Panc1 (cell line): ENCODE results near the gene XYLT1. TPM values are rescaled to one million over a fixed set of nuclear protein-coding genes. Genes with fewer than 3 reads are reported as not detected.

Experiments used
- ATAC-seq: fragments of 200-7000 bp; cut with Tn5 transposase; 2 replicates; pipeline ENCODE4 v1.9.1; 2020; ENCODE audit warnings: mild to moderate bottlenecking, moderate library complexity
- BruUV-seq: library from RNA; stranded (reverse); fragments of 400-500 nt; replicated peaks from 2 replicates; lab custom pipeline; 2021; lab: Mats Ljungman, UMichigan
- CTCF ChIA-PET: fragments of 300-600 bp; sonication (Branson Sonifier 250); formaldehyde crosslinking; loops from one replicate; lab custom pipeline; 2022; ENCODE audit warnings: antibody characterized with exemption; lab: Charles Lee
- POLR2A ChIA-PET: fragments of 300-600 bp; sonication (Branson Sonifier 250); formaldehyde crosslinking; loops from one replicate; lab custom pipeline; 2022; ENCODE audit warnings: antibody characterized with exemption; lab: Charles Lee
- DNase-seq: peaks from one replicate; pipeline ENCODE4 v3.0.0-alpha.2; 2010; ENCODE audit warnings: low read depth, low spot score
- H3K27ac ChIP-seq: 2 replicates; pipeline ENCODE4 v1.5.1; 2011; ENCODE audit warnings: mild to moderate bottlenecking, low read length, inconsistent platforms
- H3K27me3 ChIP-seq: fragments of 200-500 bp; sonication (Bioruptor generic); 2 replicates; pipeline ENCODE4 v1.6.0; 2014; ENCODE audit warnings: low read length, inconsistent platforms; ENCODE audit not compliant: control insufficient read depth, insufficient read depth
- H3K36me3 ChIP-seq: fragments of 200-500 bp; sonication (Bioruptor generic); 2 replicates; pipeline ENCODE4 v1.5.1; 2014; ENCODE audit warnings: inconsistent platforms, mild to moderate bottlenecking, low read length, moderate library complexity; ENCODE audit not compliant: control insufficient read depth, insufficient read depth
- H3K4me1 ChIP-seq: 2 replicates; pipeline ENCODE4 v1.5.1; 2011; ENCODE audit warnings: inconsistent platforms, mild to moderate bottlenecking, low read length, moderate library complexity; ENCODE audit not compliant: control insufficient read depth, insufficient read depth
- H3K4me3 ChIP-seq, 2 experiments: 2 replicates each; pipeline ENCODE4 v1.5.1; 2011 to 2012; ENCODE audit warnings: low read depth in 2 of 2, low read length in 2 of 2, mild to moderate bottlenecking in 2 of 2, inconsistent platforms in 1 of 2, moderate library complexity in 1 of 2
- H3K9me3 ChIP-seq: fragments of 200-500 bp; sonication (Bioruptor generic); 2 replicates; pipeline ENCODE4 v1.5.1; 2014; ENCODE audit warnings: low read depth, mild to moderate bottlenecking, inconsistent platforms, low read length, moderate library complexity; ENCODE audit not compliant: control insufficient read depth, insufficient read depth
- CTCF ChIP-seq: fragments of 450-650 bp; IDR thresholded peaks from 2 replicates; pipeline ENCODE4 v1.5.1; 2017; ENCODE audit warnings: mild to moderate bottlenecking
- POLR2AphosphoS5 ChIP-seq: IDR thresholded peaks from 2 replicates; pipeline ENCODE4 v1.6.1; 2012; ENCODE audit warnings: mild to moderate bottlenecking, low read depth, low read length, moderate library complexity
- REST ChIP-seq, 2 experiments: IDR thresholded peaks; 2 replicates each; pipeline ENCODE4 v1.6.1; 2011 to 2012; ENCODE audit warnings: low read depth in 2 of 2, control low read depth in 1 of 2, low read length in 1 of 2, mild to moderate bottlenecking in 1 of 2, moderate library complexity in 1 of 2; ENCODE audit not compliant: insufficient read depth in 1 of 2
- SIN3A ChIP-seq: IDR thresholded peaks from 2 replicates; pipeline ENCODE4 v1.6.1; 2012; ENCODE audit warnings: low read depth, mild to moderate bottlenecking, low read length, moderate library complexity, borderline replicate concordance; ENCODE audit not compliant: insufficient read depth
- TCF7L2 ChIP-seq: IDR thresholded peaks from 2 replicates; pipeline ENCODE4 v1.6.1; 2011; ENCODE audit warnings: mild to moderate bottlenecking, low read depth, low read length, inconsistent platforms
- in situ Hi-C: cut with HindIII; loops from 2 replicates; pipeline ENCODE4 v1.10.0; 2016; ENCODE audit warnings: low sequenced_read_pairs, low pct_unique_long_range_greater_than_20kb
- intact Hi-C: fragments of 100-400 bp; cut with micrococcal nuclease; formaldehyde crosslinking; loops from one replicate; pipeline ENCODE4 v1.10.0; 2022; ENCODE audit not compliant: unreplicated experiment
- total RNA-seq: library from RNA; stranded (reverse); gene quantifications from one replicate; pipeline ENCODE4 v1.2.1, GENCODE V29; 2021; ENCODE audit not compliant: unreplicated experiment

XYLT1 gene
- total RNA-seq, 1 experiment from 2014 or later: 0.62 TPM

GRCh38 chr16:17204206-17204605, 266.6 kb downstream of the XYLT1 start:
- Histone ChIP-seq H3K27ac (no peak overlapping the region), H3K4me3 (no peak overlapping the region), H3K9me3 (no peaks in the 10 kb centered on the region), H3K36me3 (no peaks in the 10 kb centered on the region), H3K27me3 (peaks cover 3% of the 10 kb centered on the region; the same call in 1 of the 2 replicates), H3K4me1 (no peaks in the 10 kb centered on the region)
- no TSS peak for BruUV-seq
- POLR2A ChIA-PET: interaction anchor here (0.6 kb wide), 1 partner anchor 69 kb away, joined by 12 read pairs; no protein-coding TSS in a partner anchor
- TF ChIP-seq SIN3A (no peak), TCF7L2 (no peak), CTCF (no peak), REST (IDR thresholded peaks at IDR 0.05; ENCODE audit: insufficient read depth in 1 of 2, low read depth in 2 of 2, low read length in 1 of 2) (no peak), POLR2AphosphoS5 (no peak)
- intact Hi-C loops: no loop called here
- in situ Hi-C loops: no loop called here
- DNase-seq (no peak), ATAC-seq (no peak)
- CTCF ChIA-PET: no interaction called here

GRCh38 chr16:17203424-17203823, 267.3 kb downstream of the XYLT1 start:
- ChIA-PET CTCF (no interaction called here), POLR2A (no interaction called here)
- no peaks in the 10 kb centered on the region for H3K4me1 ChIP-seq
- intact Hi-C loops: no loop called here
- in situ Hi-C loops: no loop called here
- no peak overlapping the region for H3K4me3 ChIP-seq
- no peaks in the 10 kb centered on the region for H3K36me3 ChIP-seq
- peaks cover 3% of the 10 kb centered on the region; the same call in 1 of the 2 replicates for H3K27me3 ChIP-seq
- ATAC-seq (no peak), DNase-seq (no peak)
- H3K27ac ChIP-seq: no peak overlapping the region
- H3K9me3 ChIP-seq: no peaks in the 10 kb centered on the region
- TF ChIP-seq CTCF (no peak), REST (IDR thresholded peaks at IDR 0.05; ENCODE audit: insufficient read depth in 1 of 2, low read depth in 2 of 2, low read length in 1 of 2) (no peak)
- BruUV-seq: no TSS peak
